Activated CD8-positive, alpha-beta memory T cell treated with anti-CD3 and anti-CD28 coated beads, Interleukin-2, amount 50 U/mL, for 1 hour (primary cell): Measurements from ENCODE around the gene ZNF467.

ENCODE experiments used
- DNase-seq: peaks from one replicate; pipeline ENCODE4 v3.0.0-alpha.2; 2020; ENCODE audit errors: extremely low read depth

The ZNF467 gene

GRCh38 chr7:149772241-149772955 is 990 bp downstream of the ZNF467 start:
- DNase-seq, result no peak

- DNase-seq, result peak; percentile 42
Measured at GRCh38 chr7:149771720-149772240, 1.6 kb downstream of the ZNF467 start.

- DNase-seq, result no peak
Measured at GRCh38 chr7:149770728-149771636, 2.4 kb downstream of the ZNF467 start.

DNA sequence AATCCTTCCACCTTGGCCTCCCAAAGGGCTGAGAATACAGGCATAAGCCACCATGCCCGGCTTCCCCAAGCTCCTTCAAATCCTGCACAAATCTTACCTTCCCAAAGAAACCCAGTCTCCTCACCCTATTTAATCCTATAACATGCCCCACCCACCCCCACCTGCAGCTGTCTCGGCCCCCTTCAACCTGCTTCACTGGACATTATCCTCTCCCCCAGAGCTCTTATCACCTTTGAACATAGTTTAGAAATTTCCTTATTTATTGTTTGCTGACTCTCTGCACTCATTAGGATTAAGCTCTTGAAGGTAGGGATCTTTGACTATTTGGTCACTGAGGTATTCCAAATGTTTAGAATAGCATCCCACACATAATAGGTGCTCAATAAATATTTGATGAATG is 3.5 kb downstream of the ZNF467 start:
- DNase-seq, result no peak

DNA sequence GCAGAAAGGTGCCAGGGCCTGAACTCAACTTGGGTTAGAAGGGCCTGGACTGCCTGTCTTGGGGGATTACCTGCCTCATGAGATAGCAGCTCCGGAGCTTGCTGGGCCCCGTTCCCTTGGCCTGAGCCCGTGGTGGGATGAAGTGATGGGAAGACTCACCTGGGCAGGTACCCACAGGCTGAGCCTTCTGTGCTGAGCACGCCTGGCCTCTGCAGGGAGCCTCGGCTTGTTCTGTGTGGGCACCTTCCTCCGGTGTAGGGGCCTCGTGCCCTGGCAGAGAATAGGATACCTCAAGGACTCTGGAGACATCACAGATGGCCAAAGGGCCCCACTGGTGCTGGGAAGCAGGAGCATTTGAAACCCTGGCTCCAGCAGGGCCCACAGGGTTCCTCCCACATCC is 4.5 kb downstream of the ZNF467 start:
- DNase-seq, result no peak

DNA sequence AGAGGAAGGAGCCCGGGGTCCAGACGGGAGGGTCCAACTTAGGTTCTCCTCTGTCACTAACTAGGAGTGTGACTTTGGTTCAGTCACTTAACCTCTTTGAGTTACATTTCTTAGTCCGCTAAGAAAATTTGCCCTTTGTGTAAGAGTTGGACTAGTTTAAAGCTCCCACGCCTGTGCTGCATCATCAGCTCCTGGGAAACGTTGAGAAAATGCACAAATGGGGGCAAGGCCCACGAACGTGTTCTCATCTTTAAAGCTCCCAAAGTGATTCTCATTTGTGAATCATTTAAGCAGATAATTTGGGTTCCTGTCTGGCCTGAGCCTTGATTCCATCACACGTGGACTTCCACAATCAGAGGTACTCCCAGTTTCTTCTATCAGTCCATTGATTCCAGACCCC is 6.3 kb downstream of the ZNF467 start:
- no peak for DNase-seq

DNA sequence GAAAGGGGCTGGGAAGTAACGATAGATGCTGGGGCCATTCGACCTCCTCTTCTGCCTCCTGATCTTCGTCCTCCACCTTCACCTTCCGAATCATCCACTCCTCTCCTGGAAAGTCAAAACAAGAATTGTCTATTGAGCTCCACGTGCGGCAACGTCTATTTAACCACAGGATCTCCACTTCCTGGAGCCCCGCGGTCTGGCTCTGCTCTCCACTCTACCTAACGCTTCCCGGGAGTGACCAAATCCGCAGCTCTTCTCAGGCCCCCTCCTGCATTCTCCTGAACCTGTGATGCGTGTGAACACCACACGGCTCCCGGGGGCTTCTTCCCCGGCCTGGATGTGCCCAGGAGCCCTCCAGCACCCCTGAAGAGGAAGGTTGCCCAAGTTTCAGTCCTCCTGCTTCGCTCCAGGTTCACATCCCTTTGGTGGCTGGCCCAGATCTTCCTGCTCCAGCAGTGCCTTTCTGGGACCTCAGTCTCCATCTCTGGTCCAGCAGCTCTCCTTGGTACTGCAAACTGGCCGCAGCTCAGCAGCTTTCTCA is 7.2 kb downstream of the ZNF467 start:
- DNase-seq, result no peak

DNA sequence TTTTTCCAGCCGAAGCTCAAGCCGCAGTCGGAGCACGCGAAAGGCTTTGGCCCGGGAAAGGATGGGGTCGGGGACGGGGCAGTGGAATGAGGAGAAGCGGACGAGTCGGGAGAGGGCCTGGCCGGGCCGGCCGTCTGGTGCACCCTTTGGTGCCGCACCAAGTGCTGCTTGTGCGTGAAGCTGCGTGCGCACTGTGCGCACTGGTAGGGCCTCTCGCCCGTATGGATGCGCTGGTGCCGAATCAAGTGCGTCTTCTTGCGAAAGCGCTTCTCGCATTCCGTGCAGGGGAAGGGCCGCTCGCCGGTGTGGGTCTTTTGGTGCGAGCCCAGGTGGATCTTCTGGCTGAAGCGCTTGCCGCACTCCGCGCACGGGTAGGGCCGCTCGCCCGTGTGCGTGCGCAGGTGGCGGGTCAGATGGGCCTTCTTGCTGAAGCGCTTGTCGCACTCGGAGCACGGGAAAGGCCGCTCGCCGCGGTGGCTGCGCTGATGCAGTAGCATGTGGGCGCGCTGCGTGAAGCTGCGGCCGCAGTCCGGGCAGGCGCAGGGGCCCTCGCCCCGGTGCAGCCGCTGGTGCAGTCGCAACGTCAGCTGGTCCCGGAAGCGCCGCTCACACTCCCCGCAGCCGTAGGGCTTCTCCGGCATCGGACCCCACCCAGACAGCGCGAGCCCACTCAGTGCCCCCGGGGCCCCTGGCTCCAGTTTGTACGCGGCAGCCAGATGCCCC is 7.8 kb downstream of the ZNF467 start:
- no peak for DNase-seq

GRCh38 chr7:149764481-149765398 is 8.6 kb downstream of the ZNF467 start:
- no peak for DNase-seq

DNA sequence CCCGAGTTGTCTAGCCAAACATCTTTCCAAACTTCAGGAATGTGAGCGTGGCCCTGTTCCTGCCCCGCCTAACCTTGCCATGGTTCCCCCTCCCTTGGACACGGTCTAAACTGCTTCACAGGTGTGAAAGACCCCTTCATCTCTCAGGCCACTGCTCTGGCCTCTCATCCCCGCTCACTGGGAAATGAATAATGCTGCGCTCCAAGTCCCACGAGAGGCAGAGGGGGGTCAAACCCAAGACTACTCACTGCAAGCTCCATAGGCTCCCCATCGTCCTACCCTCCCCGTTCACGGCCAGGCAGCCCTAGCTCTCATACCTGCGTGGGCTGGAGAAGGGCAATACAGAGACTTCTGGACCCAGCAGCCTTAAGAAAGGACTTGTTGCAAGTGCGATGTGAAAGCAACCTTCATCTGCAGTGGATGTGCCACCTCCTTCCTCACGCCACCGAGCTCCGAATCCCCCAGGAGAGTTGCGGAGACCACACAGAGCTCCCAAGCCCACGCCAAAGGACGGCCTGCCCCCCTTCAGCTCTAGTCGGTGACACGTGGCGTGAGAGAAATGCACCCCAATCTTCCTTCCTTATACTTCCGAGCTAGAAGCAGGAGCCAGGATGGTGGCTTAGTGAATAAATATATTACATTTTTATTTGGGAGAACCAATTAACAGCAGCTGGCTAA is 9.7 kb downstream of the ZNF467 start:
- no peak for DNase-seq

DNA sequence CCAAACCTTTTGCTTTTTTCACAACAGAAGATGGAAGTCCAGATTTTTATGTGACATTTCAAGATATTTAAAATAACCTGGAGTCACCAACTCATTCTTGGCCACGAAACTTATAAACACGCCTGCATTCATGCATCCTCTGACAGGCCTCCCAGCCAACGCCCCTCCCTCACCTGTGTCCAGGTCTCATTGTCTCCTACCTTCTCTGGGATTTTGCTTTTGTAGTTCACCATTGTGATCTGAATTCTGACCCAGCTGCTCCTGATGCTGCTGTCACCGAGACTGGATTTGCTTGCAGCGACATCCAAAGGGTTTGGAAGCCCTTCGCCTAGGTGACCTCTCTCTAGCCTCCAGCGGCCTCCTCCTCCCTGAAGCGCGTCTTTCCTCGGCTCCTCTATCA is 10.8 kb downstream of the ZNF467 start:
- DNase-seq, result no peak

GRCh38 chr7:149762089-149762488 is 11.3 kb downstream of the ZNF467 start:
- no peak for DNase-seq

GRCh38 chr7:149761307-149761706 is 12.1 kb downstream of the ZNF467 start:
- DNase-seq, result no peak

- no peak for DNase-seq
Measured at GRCh38 chr7:149760538-149760937, 12.8 kb downstream of the ZNF467 start.

- DNase-seq, result no peak
Measured at GRCh38 chr7:149759093-149759860, 14.1 kb downstream of the ZNF467 start.

GRCh38 chr7:149753375-149754233 is 19.8 kb downstream of the ZNF467 start:
- DNase-seq, result no peak

GRCh38 chr7:149752646-149753045 is 20.7 kb downstream of the ZNF467 start:
- no peak for DNase-seq

DNA sequence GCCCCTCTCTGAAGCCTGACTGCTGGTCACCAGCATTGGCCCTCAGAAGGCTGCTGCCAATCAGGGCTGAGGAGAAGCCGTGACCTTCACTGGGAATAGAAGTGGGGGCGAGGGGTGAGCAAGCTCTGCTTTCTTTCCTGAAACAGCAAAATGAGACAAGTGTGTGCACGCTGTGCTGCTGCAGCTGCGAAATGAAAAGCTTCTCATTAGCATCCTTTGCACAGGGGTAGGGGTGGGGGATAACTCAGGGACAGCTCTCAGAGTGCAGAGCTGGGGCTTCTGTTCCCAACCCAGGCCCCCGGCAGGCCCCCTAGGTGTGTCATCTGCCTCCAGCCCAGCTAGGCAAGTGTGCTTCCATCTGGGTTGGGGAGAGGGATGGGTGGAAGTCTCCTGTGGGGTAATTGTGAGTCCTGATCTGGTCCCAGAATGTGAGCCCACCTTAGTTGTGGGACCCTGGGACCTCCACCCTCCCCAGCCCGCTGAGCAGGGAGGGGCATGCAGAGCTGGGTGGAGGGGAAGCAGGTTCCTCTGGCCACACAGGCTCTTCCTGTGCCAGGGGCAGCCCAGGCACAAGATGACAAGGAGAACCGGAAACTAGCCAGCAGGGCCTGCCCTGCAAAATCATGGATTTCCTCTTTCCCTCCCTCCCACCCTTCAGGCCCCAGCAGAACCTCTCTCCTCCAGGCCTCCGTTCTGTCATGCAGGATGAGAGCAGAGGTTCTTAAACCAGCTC is 22.2 kb downstream of the ZNF467 start:
- DNase-seq, result no peak
